HepG2 (cell line): Measurements from ENCODE around the gene SLC7A10. TPM values are rescaled to one million over a fixed set of nuclear protein-coding genes. Genes with fewer than 3 reads are reported as not detected.

ENCODE experiments used
- ATF6 ChIP-seq: sonication (generic); formaldehyde crosslinking; conservative IDR thresholded peaks from 2 replicates; pipeline ENCODE4 v1.4.0; 2020; ENCODE audit warnings: missing genetic modification reagents
- KMT2B ChIP-seq: IDR thresholded peaks from 2 replicates; pipeline ENCODE4 v1.6.1; 2016; ENCODE audit warnings: missing genetic modification reagents, missing compliant biosample characterization
- RCOR2 ChIP-seq: IDR thresholded peaks from 2 replicates; pipeline ENCODE4 v1.6.1; 2016; ENCODE audit warnings: missing biosample characterization, missing genetic modification reagents
- STAT5B ChIP-seq: sonication (generic); formaldehyde crosslinking; IDR thresholded peaks from 2 replicates; pipeline ENCODE4 v1.4.0; 2020; ENCODE audit warnings: missing genetic modification reagents
- ZBTB2 ChIP-seq: sonication (generic); formaldehyde crosslinking; IDR thresholded peaks from 2 replicates; pipeline ENCODE4 v1.8.0; 2022; ENCODE audit warnings: low read depth, missing genetic modification reagents
- ZNF230 ChIP-seq: sonication (generic); formaldehyde crosslinking; IDR thresholded peaks from 2 replicates; pipeline ENCODE4 v1.4.0; 2020; ENCODE audit warnings: mild to moderate bottlenecking, missing genetic modification reagents
- ZNF280B ChIP-seq: sonication (generic); formaldehyde crosslinking; IDR thresholded peaks from 2 replicates; pipeline ENCODE4 v1.5.0; 2020; ENCODE audit warnings: missing genetic modification reagents, mild to moderate bottlenecking, borderline replicate concordance
- ZNF850 ChIP-seq: sonication (generic); formaldehyde crosslinking; conservative IDR thresholded peaks from 2 replicates; pipeline ENCODE4 v1.9.0; 2021; ENCODE audit warnings: mild to moderate bottlenecking, missing genetic modification reagents
- polyA plus RNA-seq, 8 experiments: library from polyadenylated mRNA; depleted of rRNA in 3 of 8; stranded (reverse) in 7 of 8; unstranded in 1 of 8; fragments of >200 nt; fragmentation: Illumina TruSeq in 4 of 8; extraction: Trizol in 4 of 8; gene quantifications; 2 replicates each; pipeline versions ENCODE4 v1.2.1 to v1.2.3, GENCODE V29; 2011 to 2016; ENCODE audit warnings: low read depth in 4 of 8, missing spikeins in 1 of 8, mixed read lengths in 1 of 8; ENCODE audit not compliant: insufficient read depth in 1 of 8
- total RNA-seq, 5 experiments: library from RNA; depleted of rRNA; stranded (reverse); fragments of >200 nt; fragmentation: Illumina TruSeq; extraction: Trizol; gene quantifications; 2 replicates each; pipeline ENCODE4 v1.2.3, GENCODE V29; 2016; ENCODE audit warnings: low read depth in 1 of 5

Gene SLC7A10
- total and polyA plus RNA-seq, 2 of the 13 experiments (the other 11 are each of a cell fraction or from before 2014, with no cell fraction given) = 1.1 to 2.2 TPM

- TF ChIP-seq KMT2B (CRISPR knock-in tag) = peak; percentile 73
- TF ChIP-seq RCOR2 (CRISPR knock-in tag) = peak; percentile 44
- peak; percentile 38 for TF ChIP-seq ZNF850 (CRISPR knock-in tag)
- no peak for TF ChIP-seq STAT5B (CRISPR knock-in tag)
- no peak; the same call in 1 of the 2 replicates for TF ChIP-seq ZNF280B (CRISPR knock-in tag)
- TF ChIP-seq ZBTB2 (CRISPR knock-in tag) = no peak
- TF ChIP-seq ATF6 (CRISPR knock-in tag) = no peak; the same call in 1 of the 2 replicates
- peak; percentile 71 for TF ChIP-seq ZNF230 (CRISPR knock-in tag)
Measured at GRCh38 chr19:33176670-33177416, 48.8 kb downstream of the SLC7A10 start (continued).
